GM23338 (cell line): ENCODE data around the gene SERP1. TPM values are rescaled to one million over a fixed set of nuclear protein-coding genes. Genes with fewer than 3 reads are reported as not detected.

Experiments used
- ATAC-seq: fragments of 200-7000 bp; cut with Tn5 transposase; 3 replicates; pipeline ENCODE4 v1.9.1; 2020
- DNase-seq: peaks from one replicate; pipeline ENCODE4 v3.0.0-alpha.2; 2015; ENCODE audit warnings: low spot score
- H2AFZ ChIP-seq: fragments of 200-600 bp; sonication (generic); 2 replicates; pipeline ENCODE4 v1.8.0; 2016; ENCODE audit warnings: antibody characterized with exemption, mild to moderate bottlenecking, moderate library complexity
- H3F3A ChIP-seq: fragments of 200-600 bp; sonication (generic); replicated peaks from 2 replicates; pipeline ENCODE4 v1.8.0; 2017; ENCODE audit warnings: antibody characterized with exemption, mixed run types, low read depth
- H3K27ac ChIP-seq: fragments of 200-600 bp; sonication (generic); 2 replicates; pipeline ENCODE4 v1.6.1; 2016; ENCODE audit warnings: low read depth
- H3K27me3 ChIP-seq: fragments of 200-600 bp; sonication (generic); 2 replicates; pipeline ENCODE4 v1.8.0; 2016; ENCODE audit warnings: mild to moderate bottlenecking, mixed run types, moderate library complexity; ENCODE audit not compliant: insufficient read depth
- H3K36me3 ChIP-seq: fragments of 200-600 bp; sonication (generic); 2 replicates; pipeline ENCODE4 v1.8.0; 2016; ENCODE audit warnings: mild to moderate bottlenecking; ENCODE audit not compliant: insufficient read depth
- H3K4me1 ChIP-seq: fragments of 200-600 bp; sonication (generic); 2 replicates; pipeline ENCODE4 v1.8.0; 2016; ENCODE audit warnings: mild to moderate bottlenecking, moderate library complexity; ENCODE audit not compliant: insufficient read depth
- H3K4me2 ChIP-seq: fragments of 200-600 bp; sonication (generic); 2 replicates; pipeline ENCODE4 v1.7.1; 2017; ENCODE audit warnings: mixed run types
- H3K4me3 ChIP-seq: fragments of 200-600 bp; sonication (generic); 2 replicates; pipeline ENCODE4 v1.6.1; 2016; ENCODE audit warnings: mixed run types
- H3K79me2 ChIP-seq: fragments of 200-600 bp; sonication (generic); replicated peaks from 2 replicates; pipeline ENCODE4 v1.8.0; 2017; ENCODE audit warnings: mild to moderate bottlenecking; ENCODE audit not compliant: insufficient read depth
- H3K9me2 ChIP-seq: fragments of 200-600 bp; sonication (generic); 2 replicates; pipeline ENCODE4 v1.8.0; 2017; ENCODE audit not compliant: insufficient read depth
- H4K20me1 ChIP-seq: fragments of 200-600 bp; sonication (generic); replicated peaks from 2 replicates; pipeline ENCODE4 v1.8.0; 2017; ENCODE audit warnings: mild to moderate bottlenecking; ENCODE audit not compliant: insufficient read depth
- H3K27ac Mint-ChIP-seq: 2 replicates; pipeline ENCODE4 v1.8.0; 2020; ENCODE audit warnings: inconsistent platforms, mild to moderate bottlenecking, moderate library complexity, mixed read lengths
- H3K27me3 Mint-ChIP-seq: 3 replicates; pipeline ENCODE4 v1.8.0; 2022; ENCODE audit warnings: low read depth, mild to moderate bottlenecking, moderate library complexity, mixed read lengths, inconsistent platforms; ENCODE audit not compliant: insufficient read depth, poor library complexity
- H3K36me3 Mint-ChIP-seq: 3 replicates; pipeline ENCODE4 v1.8.0; 2021; ENCODE audit warnings: low read depth, mild to moderate bottlenecking, inconsistent platforms, moderate library complexity, mixed read lengths
- H3K4me1 Mint-ChIP-seq: 3 replicates; pipeline ENCODE4 v1.8.0; 2020; ENCODE audit warnings: mild to moderate bottlenecking, inconsistent platforms, mixed read lengths
- H3K4me3 Mint-ChIP-seq: 3 replicates; pipeline ENCODE4 v1.8.0; 2021; ENCODE audit warnings: moderate library complexity, mild to moderate bottlenecking, inconsistent platforms, mixed read lengths
- H3K9me3 Mint-ChIP-seq: 3 replicates; pipeline ENCODE4 v1.8.0; 2020; ENCODE audit warnings: moderate library complexity, mild to moderate bottlenecking, inconsistent platforms, mixed read lengths
- CREB1 ChIP-seq: fragments of 250-450 bp; sonication (Bioruptor Pico); IDR thresholded peaks from 2 replicates; pipeline ENCODE4 v1.5.0; 2020; ENCODE audit warnings: low read depth, mild to moderate bottlenecking, moderate library complexity
- CTCF ChIP-seq, 2 experiments: fragments of 200-600 bp in 1 of 2; sonication (generic) in 1 of 2; conservative IDR thresholded peaks; 2 replicates each; pipeline versions ENCODE4 v1.5.1 to v1.6.1; 2016 to 2017; ENCODE audit warnings: antibody characterized with exemption in 2 of 2, low read depth in 2 of 2, mild to moderate bottlenecking in 2 of 2, moderate library complexity in 1 of 2
- ETS1 ChIP-seq: IDR thresholded peaks from 2 replicates; pipeline ENCODE4 v1.6.1; 2016; ENCODE audit warnings: antibody characterized with exemption
- EZH2 ChIP-seq: fragments of 200-600 bp; sonication (generic); IDR thresholded peaks from one replicate; pipeline ENCODE4 v1.8.0; 2017; ENCODE audit warnings: antibody characterized with exemption, mild to moderate bottlenecking, low read depth; ENCODE audit not compliant: unreplicated experiment
- EZH2phosphoT487 ChIP-seq: fragments of 200-600 bp; sonication (generic); IDR thresholded peaks from one replicate; pipeline ENCODE4 v1.8.1; 2018; ENCODE audit warnings: antibody characterized with exemption; ENCODE audit not compliant: unreplicated experiment
- JUNB ChIP-seq: IDR thresholded peaks from one replicate; pipeline ENCODE4 v1.6.1; 2016; ENCODE audit warnings: antibody characterized with exemption; ENCODE audit not compliant: unreplicated experiment
- NANOG ChIP-seq: IDR thresholded peaks from 2 replicates; pipeline ENCODE4 v1.6.1; 2016; ENCODE audit warnings: antibody characterized with exemption, borderline replicate concordance
- POLR2AphosphoS5 ChIP-seq: IDR thresholded peaks from 2 replicates; pipeline ENCODE4 v1.6.1; 2016; ENCODE audit warnings: antibody characterized with exemption, low read depth
- REST ChIP-seq: IDR thresholded peaks from one replicate; pipeline ENCODE4 v1.6.1; 2018; ENCODE audit warnings: antibody characterized with exemption; ENCODE audit not compliant: unreplicated experiment
- STAT1 ChIP-seq: IDR thresholded peaks from one replicate; pipeline ENCODE4 v1.6.1; 2016; ENCODE audit warnings: antibody characterized with exemption; ENCODE audit not compliant: unreplicated experiment
- ZNF331 ChIP-seq: fragments of 250-450 bp; sonication (Bioruptor Pico); IDR thresholded peaks from 2 replicates; pipeline ENCODE4 v1.5.0; 2020; ENCODE audit warnings: low read depth, mild to moderate bottlenecking, moderate library complexity
- ZNF462 ChIP-seq: fragments of 250-450 bp; sonication (Bioruptor Pico); IDR thresholded peaks from 2 replicates; pipeline ENCODE4 v1.5.0; 2020; ENCODE audit warnings: mild to moderate bottlenecking, moderate library complexity
- polyA plus RNA-seq: library from polyadenylated mRNA; unstranded; fragments of >200 nt; fragmentation: Nextera tagmentation; extraction: Ambion mirVana; gene quantifications from 2 replicates; pipeline ENCODE4 v1.2.1, GENCODE V29; 2016
- total RNA-seq: library from RNA; depleted of rRNA; stranded (reverse); fragments of >200 nt; shearing (Covaris generic); gene quantifications from 2 replicates; pipeline ENCODE4 v1.2.3, GENCODE V29; 2014

The SERP1 gene
- total and polyA plus RNA-seq, 2 experiments from 2014 or later: 211 to 252 TPM

- Histone ChIP-seq H3K4me2 (no peak overlapping the region), H3K4me3 (no peak overlapping the region), H4K20me1 (0 out of 2 replicates have a peak, but pooled peaks cover 8% of the 10 kb centered on the region), H3K9me2 (no peaks in the 10 kb centered on the region), H3K27me3 (no peaks in the 10 kb centered on the region), H3K36me3 (no peaks in the 10 kb centered on the region), H3K79me2 (peaks cover 15% of the 10 kb centered on the region), H3K4me1 (peaks cover 4% of the 10 kb centered on the region), H3K27ac (no peak overlapping the region), H3F3A (no peaks in the 10 kb centered on the region), H2AFZ (no peak overlapping the region)
- ATAC-seq: no peak
- H3K9me3 Mint-ChIP-seq: no peaks in the 10 kb centered on the region
- H3K4me1 Mint-ChIP-seq: peaks cover 13% of the 10 kb centered on the region; the same call in 2 of the 3 replicates
- H3K36me3 Mint-ChIP-seq: no peaks in the 10 kb centered on the region
- TF ChIP-seq EZH2 (no peak), NANOG (no peak), EZH2phosphoT487 (no peak), JUNB (no peak), POLR2AphosphoS5 (no peak), CREB1 (CRISPR knock-in tag) (no peak), ETS1 (no peak), ZNF331 (no peak), REST (no peak), STAT1 (no peak), ZNF462 (CRISPR knock-in tag) (no peak), CTCF (conservative IDR thresholded peaks at IDR 0.05; ENCODE audit: low read depth in 2 of 2) (no peak)
- H3K27ac Mint-ChIP-seq: no peak overlapping the region
- H3K4me3 Mint-ChIP-seq: no peak overlapping the region
- DNase-seq: no peak
- H3K27me3 Mint-ChIP-seq: peaks cover 2% of the 10 kb centered on the region
Measured at GRCh38 chr3:150594150-150594549, 47.9 kb upstream of the SERP1 start.
